ENCODE results near the gene SLC38A8.

The SLC38A8 gene

DNA sequence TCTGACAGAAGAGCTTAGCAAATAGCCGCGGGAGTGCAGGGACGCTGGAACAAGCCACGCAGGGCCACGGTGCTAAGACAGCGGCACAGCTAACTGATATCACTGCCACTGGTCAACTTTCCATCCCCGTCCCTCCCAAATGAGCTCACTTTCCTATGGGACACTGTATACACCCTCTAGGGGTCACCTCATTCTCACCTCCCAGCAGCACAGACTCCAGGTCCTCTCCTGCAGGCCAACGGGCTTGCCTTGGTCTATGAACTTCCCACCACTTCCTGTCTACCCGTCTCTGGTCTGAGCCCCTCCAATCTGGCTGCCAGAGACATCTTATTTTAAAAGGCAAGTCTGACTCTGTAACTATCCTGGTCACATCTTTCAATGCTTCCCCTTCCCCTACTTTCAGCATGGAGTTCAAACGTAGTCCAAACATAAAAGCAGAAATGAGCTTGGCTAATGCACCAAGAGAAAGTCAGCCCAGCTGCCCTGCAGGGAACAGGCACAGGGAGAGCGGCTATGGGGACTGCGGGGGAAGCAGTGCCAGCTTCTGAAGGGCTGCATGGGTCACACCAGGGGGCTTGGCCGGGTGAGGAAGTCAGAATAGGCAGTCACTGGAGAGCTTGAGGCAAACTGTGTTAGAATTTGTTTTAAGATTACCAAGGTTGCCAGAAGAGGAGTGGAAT, 26.3 kb upstream of the SLC38A8 start:
- no peak for DNase-seq (ENCODE audit: low read depth)

DNA sequence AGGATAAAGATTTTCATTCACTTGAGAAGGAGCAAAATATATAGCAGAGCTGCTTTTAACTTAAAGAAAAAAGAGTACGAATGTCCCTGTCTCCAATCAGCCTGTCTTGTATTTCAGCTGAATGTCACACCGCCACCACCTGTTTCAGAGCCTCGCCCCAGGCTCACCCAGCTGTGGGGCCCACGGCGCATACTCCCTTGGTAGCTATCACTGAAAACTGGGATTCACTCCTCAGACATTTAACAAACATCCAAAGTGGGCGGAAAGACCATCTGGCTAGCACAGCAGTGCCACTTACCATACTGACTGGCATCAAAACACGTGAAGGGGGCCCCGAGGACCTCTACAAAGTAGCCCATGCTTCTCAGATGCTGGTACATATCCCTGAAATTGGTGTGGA, 25.4 kb upstream of the SLC38A8 start:
- no peak for DNase-seq (ENCODE audit: low read depth)

GRCh38 chr16:84067640-84068039, 25.0 kb upstream of the SLC38A8 start:
- no peak for DNase-seq (ENCODE audit: low read depth)

GRCh38 chr16:84065536-84066132, 23.0 kb upstream of the SLC38A8 start:
- DNase-seq (ENCODE audit: low read depth): no peak

DNA sequence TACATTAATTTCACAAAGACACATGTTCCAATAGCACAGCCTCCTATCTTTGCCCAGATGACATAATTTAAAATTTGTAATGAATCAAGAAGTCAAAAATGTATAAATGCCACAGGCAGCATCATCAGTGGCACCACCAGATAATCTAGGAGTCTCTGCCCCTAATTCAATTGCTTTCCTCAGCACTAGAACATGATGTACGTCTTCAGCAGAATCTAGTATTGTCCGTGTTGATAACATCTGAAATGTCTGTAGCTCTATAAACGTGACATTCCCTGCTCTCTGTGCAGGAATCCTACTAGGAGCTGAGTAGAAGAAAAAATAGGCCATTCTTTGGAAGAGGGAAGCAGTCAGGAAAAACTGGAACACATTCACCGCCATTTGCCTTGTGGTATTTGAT, 21.4 kb upstream of the SLC38A8 start:
- DNase-seq (ENCODE audit: low read depth): no peak

- peak; percentile 47 for DNase-seq (ENCODE audit: low read depth)
Measured at GRCh38 chr16:84062734-84063640, 20.4 kb upstream of the SLC38A8 start.

GRCh38 chr16:84061236-84061819, 18.7 kb upstream of the SLC38A8 start:
- no peak for DNase-seq (ENCODE audit: low read depth)

DNA sequence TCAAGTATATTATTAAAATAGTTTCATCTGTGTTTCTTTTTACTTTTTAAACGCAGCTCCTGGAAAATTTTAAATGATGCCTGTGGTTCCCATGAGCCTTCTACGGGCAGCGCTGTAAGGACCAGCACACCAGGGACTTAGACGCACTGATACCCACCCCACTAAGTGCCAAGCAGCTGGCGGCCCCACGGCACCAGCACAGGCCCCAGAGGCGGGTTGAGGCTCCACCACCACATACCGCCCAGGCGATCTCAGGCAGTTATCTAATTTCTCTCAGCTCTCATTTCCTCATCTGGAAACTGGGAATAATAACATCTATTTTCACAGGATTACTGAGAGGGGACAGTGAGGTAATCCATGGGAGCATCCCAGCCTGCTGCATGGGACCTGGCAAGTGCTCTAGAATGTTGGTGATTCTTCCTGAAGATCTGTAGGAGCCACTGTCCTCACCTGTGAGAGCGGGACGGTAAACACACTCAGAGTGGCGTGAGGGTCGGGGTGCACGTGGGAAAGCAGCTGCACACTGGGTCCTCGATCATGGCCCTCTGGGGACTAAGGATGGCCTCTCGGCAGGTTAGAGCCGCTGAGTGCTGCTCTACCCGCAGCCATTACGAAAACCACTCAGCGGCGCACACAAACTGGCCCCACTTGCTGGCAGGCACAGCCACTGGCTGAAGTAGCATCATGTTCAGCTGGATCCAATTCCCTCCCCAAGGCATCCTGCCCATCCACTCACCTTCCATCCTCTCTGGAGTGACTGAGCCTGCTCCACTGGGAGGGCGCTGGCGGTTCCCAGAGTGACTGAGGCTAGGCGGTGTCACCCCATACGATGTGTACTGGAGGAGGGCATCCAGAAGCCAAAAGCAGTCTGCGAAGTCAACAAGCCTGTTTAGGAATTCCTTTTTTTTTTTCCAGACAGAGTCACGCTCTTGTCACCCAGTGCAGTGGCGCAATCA, 17.6 kb upstream of the SLC38A8 start:
- no peak for DNase-seq (ENCODE audit: low read depth)

GRCh38 chr16:84059111-84059510, 16.5 kb upstream of the SLC38A8 start:
- DNase-seq (ENCODE audit: low read depth): no peak

DNA sequence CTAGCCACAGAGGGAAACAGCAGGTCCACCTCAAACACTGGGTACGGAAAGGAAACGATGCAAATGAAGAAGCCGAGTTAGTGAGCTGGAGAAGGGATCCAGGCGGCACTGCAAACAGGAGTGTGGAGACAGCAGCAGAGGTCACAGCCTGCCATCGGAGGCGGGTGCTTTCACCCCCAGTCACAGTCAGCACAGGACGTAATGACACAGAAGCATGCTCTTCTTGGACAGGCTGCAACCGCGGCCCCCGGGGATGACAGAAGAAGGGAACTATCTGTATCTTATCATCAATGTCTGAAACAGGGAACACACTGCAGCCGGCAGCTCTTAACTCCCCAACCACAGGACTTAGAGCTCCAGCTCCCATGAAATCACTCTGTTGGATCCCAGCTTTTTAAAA, 16.1 kb upstream of the SLC38A8 start:
- no peak for DNase-seq (ENCODE audit: low read depth)

- no peak for DNase-seq (ENCODE audit: low read depth)
Measured at GRCh38 chr16:84058211-84058610, 15.6 kb upstream of the SLC38A8 start.

DNA sequence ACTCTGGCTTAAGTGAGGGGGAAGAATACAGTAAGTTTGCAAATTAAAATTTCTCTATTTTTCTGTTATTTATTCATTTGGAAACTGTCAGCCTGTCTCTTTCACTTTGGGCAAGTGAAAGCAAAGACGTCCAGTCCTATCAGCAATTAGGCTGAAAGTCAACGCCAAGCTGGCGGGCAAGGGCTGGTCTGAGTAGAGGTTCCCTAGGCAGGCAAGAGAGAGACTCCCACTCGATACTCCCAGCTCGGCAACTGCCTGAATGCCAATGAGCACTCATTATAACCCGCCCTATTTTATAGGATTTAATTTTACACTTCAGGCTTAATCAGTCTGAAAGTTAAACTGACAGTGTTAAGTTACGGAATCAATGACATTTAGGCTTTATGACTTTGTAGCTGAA, 14.3 kb upstream of the SLC38A8 start:
- DNase-seq (ENCODE audit: low read depth): no peak

DNA sequence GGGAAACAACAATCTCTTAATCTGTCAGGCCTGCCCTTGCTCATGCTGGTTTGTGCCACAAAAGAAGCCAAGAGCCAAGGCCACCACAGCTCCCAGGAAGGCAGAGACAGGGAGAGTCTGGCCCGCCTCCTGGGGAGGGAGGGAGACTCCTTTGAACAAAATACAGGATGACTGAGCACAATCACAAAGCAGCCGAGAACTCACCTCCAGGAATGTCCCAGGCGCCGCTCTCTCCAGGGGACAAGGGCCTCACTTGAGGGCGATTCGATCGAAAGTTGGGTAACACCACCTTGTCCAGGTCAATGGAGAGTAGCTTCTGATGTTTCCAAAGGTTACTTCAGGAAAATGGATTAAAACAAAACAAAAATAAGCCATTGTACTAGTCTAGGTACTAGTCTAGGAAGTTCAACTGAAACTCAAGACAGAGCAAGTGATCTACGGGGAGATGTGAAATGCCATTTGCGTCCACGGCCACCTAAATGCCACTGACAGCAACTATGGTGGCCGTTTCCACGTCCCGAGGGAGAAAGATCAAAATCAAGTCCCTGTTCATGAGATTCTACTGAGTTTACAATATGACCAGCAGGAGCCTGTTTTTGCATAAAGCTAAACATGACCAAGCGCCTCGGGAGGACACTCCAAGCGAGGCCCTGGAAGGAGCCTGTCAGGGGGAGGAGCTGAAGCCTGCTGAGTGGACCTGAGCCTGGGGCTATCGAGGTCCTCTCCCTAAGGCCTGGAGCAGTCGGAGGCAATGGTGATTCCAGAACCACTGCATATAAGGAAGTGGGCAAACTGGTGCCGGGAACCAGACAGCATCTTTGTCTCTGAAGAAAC, 13.4 kb upstream of the SLC38A8 start:
- no peak for DNase-seq (ENCODE audit: low read depth)

- DNase-seq (ENCODE audit: low read depth): no peak
Measured at GRCh38 chr16:84055366-84055765, 12.8 kb upstream of the SLC38A8 start.

- no peak for DNase-seq (ENCODE audit: low read depth)
Measured at GRCh38 chr16:84054916-84055315, 12.3 kb upstream of the SLC38A8 start.

DNA sequence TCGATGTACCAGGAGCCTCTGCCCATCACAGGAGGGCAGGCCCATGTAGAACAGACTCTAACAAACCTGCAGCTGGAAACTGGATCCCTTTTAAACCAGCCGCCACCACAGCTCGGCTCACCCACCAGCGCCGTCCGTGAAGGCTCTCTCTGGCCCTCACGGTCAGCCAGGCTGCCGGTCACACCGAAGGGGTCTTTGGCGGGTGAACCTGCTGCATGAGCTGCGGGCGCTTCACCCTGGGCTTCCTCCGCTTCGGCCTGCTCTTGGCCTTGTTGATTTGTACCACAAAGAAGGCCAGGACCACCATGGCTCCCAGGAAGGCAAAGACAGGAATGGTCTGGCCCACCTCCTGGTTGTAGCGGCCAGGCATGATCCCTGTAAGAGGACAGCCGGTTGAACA, 11.7 kb upstream of the SLC38A8 start:
- no peak for DNase-seq (ENCODE audit: low read depth)

DNA sequence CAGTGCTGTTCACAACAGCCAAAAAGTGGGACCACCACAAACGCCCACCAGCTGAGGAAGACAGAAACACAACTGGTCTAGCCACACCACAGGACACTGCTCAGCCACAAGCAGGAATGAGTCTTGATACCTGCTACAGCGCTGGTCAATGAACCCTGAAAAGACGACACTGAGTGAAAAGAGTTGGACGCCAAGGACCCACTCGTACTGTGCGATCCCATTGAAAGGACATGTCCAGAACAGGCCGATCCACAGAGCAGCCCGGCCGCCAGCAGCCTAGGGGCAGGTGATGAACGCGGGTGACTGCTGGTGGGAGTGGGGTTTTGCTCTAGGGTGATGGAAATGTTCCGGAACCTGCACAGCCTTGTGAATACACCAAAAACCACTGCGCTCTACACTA, 10.6 kb upstream of the SLC38A8 start:
- DNase-seq (ENCODE audit: low read depth): no peak

DNA sequence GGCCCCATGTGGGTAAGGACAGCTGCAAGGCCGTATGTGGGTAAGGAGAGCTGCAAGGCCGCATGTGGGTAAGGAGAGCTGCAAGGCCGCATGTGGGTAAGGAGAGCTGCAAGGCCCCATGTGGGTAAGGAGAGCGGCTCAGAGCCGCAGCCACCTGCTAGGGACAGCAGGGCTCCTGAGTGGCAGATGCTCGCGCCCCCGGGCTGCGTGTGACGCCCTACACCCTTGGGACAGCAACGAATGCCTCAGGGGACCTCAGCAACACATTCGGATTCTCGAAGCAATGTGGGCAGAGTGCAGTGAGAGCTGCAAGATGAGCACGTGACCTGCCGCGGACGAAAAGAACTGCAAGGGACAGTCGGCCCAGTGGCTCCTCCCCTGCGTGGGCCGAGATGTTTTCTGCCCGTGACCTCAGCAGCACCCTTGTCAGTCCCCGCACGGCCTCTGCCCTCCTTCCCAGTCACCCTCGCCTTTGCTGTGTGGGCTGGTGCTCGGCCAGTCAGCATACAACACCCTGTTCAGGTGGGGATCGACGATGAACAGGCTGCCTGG, 9.6 kb upstream of the SLC38A8 start:
- DNase-seq (ENCODE audit: low read depth): no peak

DNA sequence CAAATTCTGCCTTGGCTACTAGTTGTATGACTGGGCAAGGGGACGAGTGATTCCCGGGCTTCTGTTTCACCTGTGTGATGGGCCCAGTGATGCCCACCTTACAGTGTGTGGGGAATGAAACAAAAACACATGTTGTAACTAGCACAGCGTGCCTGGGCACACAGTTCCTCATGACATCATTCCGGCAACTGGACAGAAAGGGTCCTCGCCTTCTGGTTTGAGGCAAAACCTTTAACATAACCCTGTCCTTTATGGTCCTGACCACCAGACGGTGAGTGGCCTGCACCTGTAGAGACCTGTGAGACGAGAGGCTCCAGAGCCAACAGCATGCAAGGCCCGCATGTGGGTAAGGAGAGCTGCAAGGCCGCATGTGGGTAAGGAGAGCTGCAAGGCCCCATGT, 7.7 kb upstream of the SLC38A8 start:
- no peak for DNase-seq (ENCODE audit: low read depth)

- DNase-seq (ENCODE audit: low read depth): no peak
Measured at GRCh38 chr16:84049403-84050060, 6.9 kb upstream of the SLC38A8 start.
